GM21717 (cell line): Measurements from ENCODE around the gene LRRFIP2.
"Not testable (repeated sequence)": the region's sequence is repeated elsewhere in the genome, so short reads cannot be mapped to it uniquely, and the experiment has no call there.

Source experiments
- ATAC-seq: cut with Tn5 transposase; IDR thresholded peaks from one replicate; pipeline ENCODE4 v1.9.1; 2021; ENCODE audit warnings: mild to moderate bottlenecking, moderate library complexity; ENCODE audit not compliant: unreplicated experiment

Gene LRRFIP2

DNA sequence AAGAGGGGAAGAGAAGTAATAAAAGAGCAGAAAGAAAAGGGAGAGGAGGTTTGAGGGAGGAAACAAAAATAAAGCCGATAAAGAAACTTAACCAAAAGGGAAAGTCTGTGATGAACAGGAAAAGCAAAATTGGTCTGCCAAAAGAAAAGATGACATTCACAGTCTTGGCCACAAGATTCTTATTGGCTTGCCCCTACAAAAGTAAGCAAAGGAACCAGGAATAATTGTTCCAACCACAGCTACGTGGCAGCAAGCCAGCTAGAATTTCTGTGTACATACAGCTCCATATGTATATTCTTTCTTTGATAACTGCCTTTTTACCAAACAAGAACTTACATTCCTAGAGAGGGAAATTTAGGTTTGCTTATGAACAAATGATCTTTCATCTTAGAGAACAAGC is 101.5 kb downstream of the LRRFIP2 start:
- no peak for ATAC-seq

DNA sequence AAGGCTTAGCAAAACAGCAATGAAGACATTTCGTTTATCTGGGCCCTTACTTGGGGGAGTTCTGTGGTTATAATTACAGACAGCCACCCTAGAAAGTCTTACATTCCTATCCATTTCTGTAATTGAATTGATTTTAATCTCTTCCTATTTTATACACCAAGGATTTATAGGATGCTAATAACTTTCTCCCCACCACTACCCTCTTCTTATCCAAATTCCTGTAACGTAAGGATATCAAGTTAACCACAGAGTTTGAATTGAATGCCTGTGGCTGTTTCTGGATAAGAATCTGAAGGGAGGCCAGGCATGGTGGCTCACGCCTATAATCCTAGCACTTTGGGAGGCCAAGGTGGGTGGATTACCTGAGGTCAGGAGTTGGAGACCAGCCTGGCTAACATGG is 102.5 kb downstream of the LRRFIP2 start:
- no peak for ATAC-seq

GRCh38 chr3:37068031-37068430 is 106.4 kb downstream of the LRRFIP2 start:
- no peak for ATAC-seq

DNA sequence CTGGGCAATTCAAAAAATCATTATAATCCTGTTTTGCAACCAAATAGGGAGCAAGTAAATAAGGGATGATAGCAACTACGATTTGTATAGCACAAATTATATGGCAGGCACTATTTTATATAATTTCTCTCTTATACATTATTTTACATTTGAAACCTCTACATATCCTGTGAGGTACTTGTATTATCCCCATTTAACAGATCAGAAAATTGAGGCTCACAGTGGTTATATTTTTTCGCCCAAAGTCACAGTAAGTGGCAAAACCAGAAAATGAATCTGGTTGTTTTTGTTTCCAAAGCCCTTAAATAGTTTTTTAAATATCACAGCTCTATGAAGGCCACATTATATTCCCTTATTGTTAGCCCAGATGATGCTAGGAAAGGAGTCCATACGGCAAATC is 106.8 kb downstream of the LRRFIP2 start:
- no peak for ATAC-seq

DNA sequence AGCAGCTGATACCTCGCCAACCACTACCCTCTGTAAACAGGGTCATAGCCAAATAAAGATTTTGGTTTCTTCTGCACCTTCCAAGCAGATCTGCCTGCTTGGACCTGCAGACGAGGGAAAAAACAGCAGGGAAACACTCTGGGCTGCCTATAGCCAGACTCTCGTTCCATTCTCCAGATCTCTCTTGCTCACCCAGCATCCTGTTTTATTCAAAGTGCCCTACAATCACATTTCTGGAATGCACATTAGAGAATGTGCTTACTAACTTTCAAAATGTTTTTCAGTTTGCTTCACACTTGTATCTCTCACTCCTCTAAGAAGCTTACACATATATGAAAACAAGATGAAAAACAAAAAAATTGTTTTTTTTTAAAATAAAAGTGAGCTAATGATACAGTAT is 109.6 kb downstream of the LRRFIP2 start:
- no peak for ATAC-seq

DNA sequence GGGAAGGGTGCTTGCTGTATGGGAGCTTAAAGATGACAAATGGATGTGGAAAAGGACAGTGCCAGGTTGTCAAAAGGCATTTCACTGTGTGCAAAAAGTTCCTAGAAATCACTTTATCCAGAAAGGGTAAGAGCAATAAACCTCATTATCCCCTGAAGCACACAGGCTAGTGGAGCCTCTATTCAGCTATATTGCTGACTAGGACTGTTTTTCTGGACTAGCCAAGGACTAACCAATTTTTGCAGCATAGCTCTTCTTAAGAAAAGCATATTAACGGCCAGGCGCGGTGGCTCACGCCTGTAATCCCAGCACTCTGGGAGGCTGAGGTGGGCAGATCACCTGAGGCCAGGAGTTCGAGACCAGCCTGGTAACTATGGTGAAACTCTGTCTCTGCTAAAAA is 116.3 kb downstream of the LRRFIP2 start:
- ATAC-seq: no peak

GRCh38 chr3:37056826-37057225 is 117.6 kb downstream of the LRRFIP2 start:
- ATAC-seq: no peak

GRCh38 chr3:37055077-37055476 is 119.3 kb downstream of the LRRFIP2 start:
- not testable (repeated sequence) for ATAC-seq

GRCh38 chr3:37054370-37054769 is 120.0 kb downstream of the LRRFIP2 start:
- peak; percentile 72 for ATAC-seq

DNA sequence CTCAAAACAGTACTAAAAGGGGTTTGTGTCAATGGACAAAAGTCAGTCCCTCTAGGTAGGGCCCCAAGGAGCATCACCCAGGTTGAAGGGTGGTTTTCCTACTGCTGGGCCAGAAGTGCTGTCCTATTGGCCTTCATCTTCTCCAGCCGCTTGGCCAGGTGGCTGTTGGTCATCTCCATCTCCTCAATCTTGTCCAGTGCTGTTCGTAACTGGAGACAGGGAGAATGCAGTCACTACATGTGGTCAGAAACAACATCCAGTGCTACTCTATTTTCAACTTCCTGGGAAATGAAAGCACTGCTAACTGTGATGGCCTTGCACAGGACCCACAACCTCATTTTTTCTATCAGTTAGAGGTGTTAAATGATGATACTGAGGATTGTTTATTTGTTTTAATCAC is 120.6 kb downstream of the LRRFIP2 start:
- no peak for ATAC-seq

DNA sequence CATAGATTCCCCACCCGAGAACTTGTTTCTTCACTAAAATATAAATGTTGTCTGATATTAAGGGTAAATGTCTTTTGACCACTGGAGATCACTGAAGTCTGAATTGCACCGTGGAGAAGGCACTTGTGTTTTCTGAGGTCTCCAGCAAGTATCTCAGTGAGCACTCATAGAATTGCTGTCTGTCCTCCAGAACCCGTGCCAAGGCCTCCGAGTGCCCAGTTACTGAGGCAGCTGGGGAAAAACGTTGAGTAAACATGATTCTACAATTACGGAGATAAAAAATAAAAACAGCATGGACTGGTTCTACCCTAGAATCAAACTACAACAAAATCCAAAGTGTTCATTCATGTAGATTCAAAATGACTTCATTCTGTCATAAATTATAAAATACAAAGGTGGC is 121.0 kb downstream of the LRRFIP2 start:
- ATAC-seq: no peak

DNA sequence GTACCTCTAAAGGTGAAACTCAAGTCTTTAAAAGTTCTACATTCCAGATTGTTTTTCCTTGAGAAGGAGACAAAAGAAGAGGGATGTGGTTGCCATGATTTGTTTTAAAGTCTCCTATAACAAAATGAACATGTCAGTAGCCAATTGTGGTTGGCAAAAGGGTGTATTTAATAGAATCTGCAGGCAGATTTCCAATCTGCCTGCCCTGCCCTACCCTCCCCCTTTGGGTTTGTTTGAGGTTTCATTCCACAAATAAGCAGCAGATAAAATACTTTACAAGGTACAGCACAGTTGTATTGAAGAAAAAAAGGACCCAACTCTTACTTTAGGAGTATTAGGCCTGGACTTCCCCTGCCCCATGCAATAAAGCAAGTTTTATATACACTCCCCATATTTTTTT is 121.5 kb downstream of the LRRFIP2 start:
- no peak for ATAC-seq

- ATAC-seq: no peak
Observed at GRCh38 chr3:37050282-37050681, 124.1 kb downstream of the LRRFIP2 start.

DNA sequence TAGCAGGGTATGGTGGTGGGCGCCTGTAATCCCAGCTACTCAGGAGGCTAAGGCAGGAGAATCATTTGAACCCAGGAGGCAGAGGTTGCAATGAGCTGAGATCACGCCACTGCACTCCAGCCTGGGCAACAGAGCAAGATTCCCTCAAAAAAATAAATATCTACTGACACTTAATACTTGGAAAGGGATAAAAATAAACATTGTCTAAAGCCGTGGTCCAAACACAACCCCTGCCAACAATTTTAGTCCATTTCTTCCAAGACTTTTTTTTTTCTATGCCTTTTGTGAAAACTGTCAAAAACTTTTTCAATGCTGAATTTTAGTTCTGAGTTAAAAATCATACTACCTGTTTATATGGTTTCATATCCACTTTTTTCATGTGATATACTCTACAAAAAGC is 131.7 kb downstream of the LRRFIP2 start:
- ATAC-seq: not testable (repeated sequence)

- ATAC-seq: no peak
Observed at GRCh38 chr3:37041546-37042195, 132.7 kb downstream of the LRRFIP2 start.

- ATAC-seq: no peak
Observed at GRCh38 chr3:37040231-37040630, 134.2 kb downstream of the LRRFIP2 start.

GRCh38 chr3:37039161-37039846 is 135.1 kb downstream of the LRRFIP2 start:
- ATAC-seq: no peak

GRCh38 chr3:37037352-37037751 is 137.0 kb downstream of the LRRFIP2 start:
- no peak for ATAC-seq

DNA sequence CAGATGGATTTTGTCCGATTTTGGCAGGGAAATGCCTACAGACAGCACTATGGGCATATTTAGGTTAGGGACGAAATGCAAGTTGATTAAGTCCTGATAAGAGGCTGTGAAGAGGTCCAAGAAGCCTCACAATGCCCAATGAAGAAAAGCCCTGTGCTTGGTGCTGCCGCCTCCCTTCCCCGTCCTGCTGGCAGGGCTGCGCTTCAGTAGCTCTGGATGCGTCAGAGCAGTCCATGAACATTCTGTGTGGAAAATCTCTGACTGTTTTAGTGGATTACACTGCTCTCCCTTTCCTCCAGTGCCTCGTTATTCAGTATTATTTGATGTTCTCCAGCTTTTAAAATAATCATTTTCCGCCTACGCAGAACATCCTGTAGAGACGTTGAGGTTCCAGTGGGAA is 141.4 kb downstream of the LRRFIP2 start:
- ATAC-seq: no peak

DNA sequence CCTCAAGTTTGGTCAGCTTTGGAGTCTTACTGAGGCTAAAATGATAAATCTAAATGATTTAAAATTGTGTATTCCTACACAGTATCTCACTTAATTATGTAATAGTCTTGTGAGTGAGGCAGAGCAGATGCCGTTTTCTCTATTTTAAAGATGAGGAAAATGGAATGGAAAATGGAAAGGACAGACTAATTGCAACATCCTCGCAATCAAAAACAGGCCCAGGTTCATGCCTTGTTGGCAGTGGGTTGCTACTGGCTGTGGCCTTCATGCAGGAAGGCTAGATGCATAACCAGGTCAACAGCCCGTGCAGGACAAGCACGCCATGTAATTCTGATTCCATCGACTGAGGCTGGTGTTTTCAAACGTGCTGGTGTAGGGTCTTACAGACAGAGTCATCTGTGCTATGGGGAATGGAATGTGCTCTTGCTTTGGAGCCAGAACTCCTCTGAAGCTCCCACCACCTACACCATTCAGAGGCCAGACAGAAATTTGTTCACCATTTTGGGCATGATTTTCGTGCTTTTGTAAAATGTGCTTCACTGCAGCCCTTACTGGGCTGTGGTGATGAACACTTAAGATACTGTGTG is 143.2 kb downstream of the LRRFIP2 start:
- ATAC-seq: no peak

- no peak for ATAC-seq
Observed at GRCh38 chr3:37030588-37030987, 143.8 kb downstream of the LRRFIP2 start.

DNA sequence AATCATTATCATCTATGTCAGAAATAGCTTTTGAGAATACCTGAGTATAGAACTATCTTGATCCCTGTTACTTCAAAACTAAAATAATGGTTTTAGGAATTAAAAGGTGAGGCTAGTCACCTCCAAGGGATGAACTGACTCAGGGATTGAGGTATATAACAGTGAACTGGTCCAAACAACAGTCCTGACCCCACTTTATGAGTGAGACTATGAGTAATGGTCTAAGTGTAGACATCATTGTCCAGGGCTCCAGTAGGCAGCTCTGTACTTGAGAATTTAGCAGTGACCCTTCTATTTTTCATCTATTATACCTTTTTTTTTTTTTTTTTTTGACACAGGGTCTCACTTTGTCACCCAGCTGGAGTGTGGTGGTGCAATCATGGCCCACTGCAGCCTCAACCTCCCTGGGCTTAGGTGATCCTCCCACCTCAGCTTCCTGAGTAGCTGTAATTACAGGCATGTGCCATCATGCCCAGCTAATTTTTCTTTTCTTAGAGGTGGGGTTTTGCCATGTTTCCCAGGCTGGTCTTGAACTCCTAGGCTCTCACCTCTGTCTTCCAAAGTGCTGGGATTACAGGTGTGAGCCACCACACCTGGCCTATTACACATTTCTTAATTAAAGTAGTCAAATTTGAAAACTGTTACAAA is 144.7 kb downstream of the LRRFIP2 start:
- ATAC-seq: no peak
